Keratinocyte (primary cell): Measurements from ENCODE around the gene FHDC1. TPM values are rescaled to one million over a fixed set of nuclear protein-coding genes. Genes with fewer than 3 reads are reported as not detected.

Source experiments
- DNase-seq: peaks from one replicate; pipeline ENCODE4 v3.0.0-alpha.2; 2011; ENCODE audit warnings: low read depth, missing footprints, low spot score
- FAIRE-seq: peaks from 2 replicates; lab custom pipeline; 2011; peaks lifted over from hg19 to GRCh38; lab: Jason Lieb, UNC
- H2AFZ ChIP-seq: 2 replicates; pipeline ENCODE4 v1.6.0; 2012; ENCODE audit warnings: low read length, control low read depth, inconsistent platforms; ENCODE audit not compliant: control insufficient read depth
- H3K27ac ChIP-seq: 2 replicates; pipeline ENCODE4 v1.5.1; 2011; ENCODE audit warnings: low read length; ENCODE audit not compliant: control insufficient read depth, insufficient read depth
- H3K27me3 ChIP-seq: 3 replicates; pipeline ENCODE4 v1.6.0; 2011; ENCODE audit warnings: low read length; ENCODE audit not compliant: control insufficient read depth, insufficient read depth; ENCODE audit errors: extremely low read depth
- H3K36me3 ChIP-seq, 2 experiments: 2 replicates in 1 of 2; 3 replicates in 1 of 2; pipeline ENCODE4 v1.5.1; 2011; ENCODE audit warnings: low read length in 2 of 2, mild to moderate bottlenecking in 1 of 2; ENCODE audit not compliant: control insufficient read depth in 2 of 2, insufficient read depth in 2 of 2; ENCODE audit errors: extremely low read depth in 1 of 2
- H3K4me1 ChIP-seq: 3 replicates; pipeline ENCODE4 v1.5.1; 2011; ENCODE audit warnings: low read length; ENCODE audit not compliant: control insufficient read depth, insufficient read depth; ENCODE audit errors: extremely low read depth
- H3K4me2 ChIP-seq: 3 replicates; pipeline ENCODE4 v1.6.0; 2011; ENCODE audit warnings: low read depth, low read length; ENCODE audit not compliant: control insufficient read depth, insufficient read depth; ENCODE audit errors: extremely low read depth
- H3K4me3 ChIP-seq, 3 experiments: fragments of 200-600 bp in 1 of 3; sonication (generic) in 1 of 3; 2 replicates in 2 of 3; 3 replicates in 1 of 3; pipeline ENCODE4 v1.5.1; 2011 to 2016; ENCODE audit warnings: low read length in 3 of 3, mild to moderate bottlenecking in 3 of 3, control low read depth in 2 of 3, inconsistent platforms in 1 of 3, low read depth in 1 of 3, mixed read lengths in 1 of 3, mixed run types in 1 of 3, moderate library complexity in 1 of 3; ENCODE audit not compliant: control insufficient read depth in 2 of 3, insufficient read depth in 2 of 3; ENCODE audit errors: extremely low read depth in 1 of 3
- H3K79me2 ChIP-seq: 2 replicates; pipeline ENCODE4 v1.6.0; 2012; ENCODE audit warnings: low read length; ENCODE audit not compliant: control insufficient read depth, insufficient read depth
- H3K9ac ChIP-seq: 3 replicates; pipeline ENCODE4 v1.6.0; 2011; ENCODE audit warnings: low read length; ENCODE audit not compliant: control insufficient read depth, insufficient read depth; ENCODE audit errors: extremely low read depth
- H3K9me1 ChIP-seq: 3 replicates; pipeline ENCODE4 v1.6.0; 2011; ENCODE audit warnings: low read length; ENCODE audit not compliant: control insufficient read depth, insufficient read depth; ENCODE audit errors: extremely low read depth
- H3K9me3 ChIP-seq: 2 replicates; pipeline ENCODE4 v1.5.1; 2012; ENCODE audit warnings: low read depth, low read length; ENCODE audit not compliant: control insufficient read depth
- H4K20me1 ChIP-seq: 3 replicates; pipeline ENCODE4 v1.6.0; 2011; ENCODE audit warnings: low read length; ENCODE audit not compliant: control insufficient read depth, insufficient read depth; ENCODE audit errors: extremely low read depth
- EZH2 ChIP-seq: IDR thresholded peaks from one replicate; pipeline ENCODE4 v1.6.1; 2012; ENCODE audit warnings: inconsistent platforms, mild to moderate bottlenecking, low read length, moderate library complexity
- dilution Hi-C: fragments of 300-500 bp; cut with MboI; formaldehyde crosslinking; loops from one replicate; pipeline ENCODE4 v1.7.0; 2020; ENCODE audit warnings: low sequenced_read_pairs; ENCODE audit not compliant: extremely low pct_ligation_motif_present
- polyA plus RNA-seq, 5 experiments: library from polyadenylated mRNA; depleted of rRNA in 3 of 5; stranded (reverse) in 3 of 5; stranded (forward) in 1 of 5; unstranded in 1 of 5; fragments of >200 nt; gene quantifications; 1 replicate in 1 of 5; 2 replicates in 3 of 5; 3 replicates in 1 of 5; pipeline versions ENCODE4 v1.2.1 to v1.2.3, GENCODE V29; 2011 to 2012; ENCODE audit warnings: missing spikeins in 2 of 5, low read depth in 1 of 5, low replicate concordance in 1 of 5
- TF ChIP-seq, protein P1 (sequence below), 3 experiments: IDR thresholded peaks in 1 of 3; conservative IDR thresholded peaks in 1 of 3; optimal IDR thresholded peaks in 1 of 3; 2 replicates in 2 of 3; 3 replicates in 1 of 3; pipeline versions ENCODE3 to v1.5.1; 2011; ENCODE audit warnings: low read length in 3 of 3, mild to moderate bottlenecking in 3 of 3, moderate library complexity in 2 of 3, control low read depth in 1 of 3, inconsistent platforms in 1 of 3; ENCODE audit not compliant: insufficient read depth in 2 of 3; ENCODE audit errors: extremely low read depth in 1 of 3

The FHDC1 gene
- polyA plus RNA-seq, 1 donor (not counting 4 experiments of a cell fraction or from before 2014, with no cell fraction given): 1.6 TPM

GRCh38 chr4:152903658-152904057, 32.5 kb upstream of the FHDC1 start:
- H2AFZ ChIP-seq: no peak overlapping the region
- dilution Hi-C loops: no loop called here
- H3K9ac ChIP-seq: no peak overlapping the region
- FAIRE-seq: no peak
- peaks cover 0 to 1% of the 10 kb centered on the region in 2 experiments for H3K36me3 ChIP-seq
- H3K4me3 ChIP-seq: no peak overlapping the region
- no peaks in the 10 kb centered on the region for H3K9me3 ChIP-seq
- H3K27ac ChIP-seq: no peak overlapping the region
- DNase-seq: no peak
- TF ChIP-seq, protein P1, sequence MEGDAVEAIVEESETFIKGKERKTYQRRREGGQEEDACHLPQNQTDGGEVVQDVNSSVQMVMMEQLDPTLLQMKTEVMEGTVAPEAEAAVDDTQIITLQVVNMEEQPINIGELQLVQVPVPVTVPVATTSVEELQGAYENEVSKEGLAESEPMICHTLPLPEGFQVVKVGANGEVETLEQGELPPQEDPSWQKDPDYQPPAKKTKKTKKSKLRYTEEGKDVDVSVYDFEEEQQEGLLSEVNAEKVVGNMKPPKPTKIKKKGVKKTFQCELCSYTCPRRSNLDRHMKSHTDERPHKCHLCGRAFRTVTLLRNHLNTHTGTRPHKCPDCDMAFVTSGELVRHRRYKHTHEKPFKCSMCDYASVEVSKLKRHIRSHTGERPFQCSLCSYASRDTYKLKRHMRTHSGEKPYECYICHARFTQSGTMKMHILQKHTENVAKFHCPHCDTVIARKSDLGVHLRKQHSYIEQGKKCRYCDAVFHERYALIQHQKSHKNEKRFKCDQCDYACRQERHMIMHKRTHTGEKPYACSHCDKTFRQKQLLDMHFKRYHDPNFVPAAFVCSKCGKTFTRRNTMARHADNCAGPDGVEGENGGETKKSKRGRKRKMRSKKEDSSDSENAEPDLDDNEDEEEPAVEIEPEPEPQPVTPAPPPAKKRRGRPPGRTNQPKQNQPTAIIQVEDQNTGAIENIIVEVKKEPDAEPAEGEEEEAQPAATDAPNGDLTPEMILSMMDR (optimal IDR thresholded peaks at IDR 0.05 in 1 of 3, IDR thresholded peaks at IDR 0.05 in 1 of 3, conservative IDR thresholded peaks at IDR 0.05 in 1 of 3; ENCODE audit: extremely low read depth in 1 of 3, insufficient read depth in 2 of 3, low read length in 3 of 3): no peak
- TF ChIP-seq EZH2: no peak
- H3K9me1 ChIP-seq: no peaks in the 10 kb centered on the region
- H3K27me3 ChIP-seq: no peaks in the 10 kb centered on the region
- H3K4me2 ChIP-seq: no peak overlapping the region
- H3K4me1 ChIP-seq: no peaks in the 10 kb centered on the region
- H3K79me2 ChIP-seq: no peaks in the 10 kb centered on the region
- H4K20me1 ChIP-seq: no peaks in the 10 kb centered on the region

DNA sequence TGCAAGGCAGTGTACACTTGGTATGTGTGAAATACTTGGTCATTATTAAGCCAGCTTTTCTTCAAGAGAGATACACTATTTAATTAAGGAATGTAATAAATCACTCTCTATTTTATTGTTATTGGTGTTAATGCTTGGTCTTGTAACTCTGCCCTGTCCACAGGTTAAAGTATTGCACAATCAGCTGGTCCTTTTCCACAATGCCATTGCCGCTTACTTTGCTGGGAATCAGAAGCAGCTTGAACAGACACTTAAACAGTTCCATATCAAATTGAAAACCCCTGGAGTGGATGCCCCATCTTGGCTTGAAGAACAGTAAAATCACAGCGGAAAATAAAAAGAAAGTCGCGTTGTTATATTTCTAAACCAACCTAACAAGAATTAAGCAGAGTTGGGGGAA, 26.2 kb upstream of the FHDC1 start:
- H3K27ac ChIP-seq: no peak overlapping the region
- no peak for DNase-seq
- no peak for TF ChIP-seq EZH2
- TF ChIP-seq, protein P1 (optimal IDR thresholded peaks at IDR 0.05 in 1 of 3, IDR thresholded peaks at IDR 0.05 in 1 of 3, conservative IDR thresholded peaks at IDR 0.05 in 1 of 3; ENCODE audit: extremely low read depth in 1 of 3, insufficient read depth in 2 of 3, low read length in 3 of 3): no peak
- H3K36me3 ChIP-seq: no peaks in the 10 kb centered on the region
- H3K4me3 ChIP-seq: no peak overlapping the region
- H3K4me2 ChIP-seq: no peak overlapping the region
- H3K27me3 ChIP-seq: no peaks in the 10 kb centered on the region
- H3K4me1 ChIP-seq: no peaks in the 10 kb centered on the region
- H3K9ac ChIP-seq: no peak overlapping the region
- no peak for FAIRE-seq
- H3K79me2 ChIP-seq: no peaks in the 10 kb centered on the region
- H3K9me1 ChIP-seq: no peaks in the 10 kb centered on the region
- no peak overlapping the region for H2AFZ ChIP-seq
- dilution Hi-C loops: no loop called here
- H4K20me1 ChIP-seq: no peaks in the 10 kb centered on the region
- no peaks in the 10 kb centered on the region for H3K9me3 ChIP-seq
